Smooth muscle cell (in vitro differentiated cells): ENCODE measurements around the gene EHHADH. TPM values are rescaled to one million over a fixed set of nuclear protein-coding genes. Genes with fewer than 3 reads are reported as not detected.

ENCODE experiments used
- DNase-seq: peaks from one replicate; lab custom pipeline; 2025; ENCODE audit not compliant: unreplicated experiment; lab: John Stamatoyannopoulos, UW
- H2AFZ ChIP-seq: fragments of 200-600 bp; sonication (generic); 2 replicates; pipeline ENCODE4 v1.6.0; 2016; ENCODE audit warnings: antibody characterized with exemption, low read depth, mild to moderate bottlenecking
- H3F3A ChIP-seq: fragments of 200-600 bp; sonication (generic); 2 replicates; pipeline ENCODE4 v1.6.0; 2017; ENCODE audit warnings: antibody characterized with exemption, low read depth
- H3K27ac ChIP-seq: fragments of 200-600 bp; sonication (generic); 2 replicates; pipeline ENCODE4 v1.5.1; 2016; ENCODE audit warnings: low read depth, mild to moderate bottlenecking
- H3K27me3 ChIP-seq: fragments of 200-600 bp; sonication (generic); 2 replicates; pipeline ENCODE4 v1.6.1; 2016; ENCODE audit warnings: low read depth, mild to moderate bottlenecking
- H3K36me3 ChIP-seq: fragments of 200-600 bp; sonication (generic); 2 replicates; pipeline ENCODE4 v1.5.1; 2016; ENCODE audit warnings: low read depth
- H3K4me1 ChIP-seq: fragments of 200-600 bp; sonication (generic); 2 replicates; pipeline ENCODE4 v1.5.1; 2016; ENCODE audit warnings: low read depth
- H3K4me2 ChIP-seq: fragments of 200-600 bp; sonication (generic); 2 replicates; pipeline ENCODE4 v1.6.0; 2016; ENCODE audit warnings: mild to moderate bottlenecking
- H3K4me3 ChIP-seq: fragments of 200-600 bp; sonication (generic); 2 replicates; pipeline ENCODE4 v1.5.1; 2016; ENCODE audit warnings: mild to moderate bottlenecking
- H3K79me2 ChIP-seq: fragments of 200-600 bp; sonication (generic); 2 replicates; pipeline ENCODE4 v1.6.0; 2016; ENCODE audit warnings: low read depth, mild to moderate bottlenecking
- H3K9ac ChIP-seq: fragments of 200-600 bp; sonication (generic); 2 replicates; pipeline ENCODE4 v1.6.0; 2016; ENCODE audit warnings: low read depth
- H3K9me3 ChIP-seq: fragments of 200-600 bp; sonication (generic); replicated peaks from 2 replicates; pipeline ENCODE4 v1.5.1; 2016; ENCODE audit warnings: low read depth
- H4K20me1 ChIP-seq: fragments of 200-600 bp; sonication (generic); 2 replicates; pipeline ENCODE4 v1.6.0; 2016; ENCODE audit warnings: low read depth
- CTCF ChIP-seq: fragments of 200-600 bp; sonication (generic); IDR thresholded peaks from 2 replicates; pipeline ENCODE4 v1.5.1; 2017; ENCODE audit warnings: borderline replicate concordance, mild to moderate bottlenecking, antibody characterized with exemption; ENCODE audit not compliant: insufficient read depth, poor library complexity, severe bottlenecking
- WGBS: methylation state at CpG from one replicate; pipeline ENCODE4 v1.1.7; 2016; ENCODE audit warnings: low lambda C conversion rate; 5-methylcytosine and 5-hydroxymethylcytosine counted together
- polyA plus RNA-seq: library from polyadenylated mRNA; unstranded; fragments of >200 nt; fragmentation: Nextera tagmentation; extraction: Ambion mirVana; gene quantifications from 2 replicates; pipeline ENCODE4 v1.2.1, GENCODE V29; 2016
- total RNA-seq: library from RNA; depleted of rRNA; stranded (reverse); fragments of >200 nt; gene quantifications from 2 replicates; pipeline ENCODE4 v1.2.3, GENCODE V29; 2014

EHHADH gene
- total and polyA plus RNA-seq, 2 experiments from 2014 or later, result 2.7 to 2.9 TPM

GRCh38 chr3:185225523-185225922 is 28.3 kb downstream of the EHHADH start:
- no peak overlapping the region for H3K4me2 ChIP-seq
- H2AFZ ChIP-seq, result no peak overlapping the region
- no peak overlapping the region for H3K27ac ChIP-seq

GRCh38 chr3:185225080-185225479 is 28.8 kb downstream of the EHHADH start:
- no peak overlapping the region for H3K9ac ChIP-seq
- no peak overlapping the region for H2AFZ ChIP-seq
- no peaks in the 10 kb centered on the region for H3K4me1 ChIP-seq
- no peaks in the 10 kb centered on the region for H3K9me3 ChIP-seq
- no peak for TF ChIP-seq CTCF
- H3K36me3 ChIP-seq, result no peaks in the 10 kb centered on the region
- H3K79me2 ChIP-seq, result no peaks in the 10 kb centered on the region
- H3F3A ChIP-seq, result no peaks in the 10 kb centered on the region
- no peaks in the 10 kb centered on the region for H3K27me3 ChIP-seq
- H4K20me1 ChIP-seq, result no peaks in the 10 kb centered on the region
- no peak overlapping the region for H3K4me3 ChIP-seq
- DNase-seq, result no peak
- no peak overlapping the region for H3K27ac ChIP-seq
- 76% methylated on average over 1 of the region's 1 CpG for WGBS
- no peak overlapping the region for H3K4me2 ChIP-seq

More at GRCh38 chr3:185225523-185225922, 28.3 kb downstream of the EHHADH start:
- no peaks in the 10 kb centered on the region for H3F3A ChIP-seq
- H3K36me3 ChIP-seq, result no peaks in the 10 kb centered on the region
- H3K27me3 ChIP-seq, result no peaks in the 10 kb centered on the region
- H4K20me1 ChIP-seq, result no peaks in the 10 kb centered on the region
- no peaks in the 10 kb centered on the region for H3K4me1 ChIP-seq
- H3K79me2 ChIP-seq, result no peaks in the 10 kb centered on the region
- DNase-seq, result no peak
- no peak for TF ChIP-seq CTCF
- no peaks in the 10 kb centered on the region for H3K9me3 ChIP-seq
- no peak overlapping the region for H3K4me3 ChIP-seq
- no peak overlapping the region for H3K9ac ChIP-seq

GRCh38 chr3:185221203-185221602 is 32.6 kb downstream of the EHHADH start:
- H3K79me2 ChIP-seq, result no peaks in the 10 kb centered on the region
- TF ChIP-seq CTCF, result no peak
- H3K27ac ChIP-seq, result no peak overlapping the region
- H3K9me3 ChIP-seq, result no peaks in the 10 kb centered on the region
- H3K4me3 ChIP-seq, result no peak overlapping the region
- no peaks in the 10 kb centered on the region for H4K20me1 ChIP-seq
- H3K4me1 ChIP-seq, result no peaks in the 10 kb centered on the region
- H3K36me3 ChIP-seq, result no peaks in the 10 kb centered on the region
- H3F3A ChIP-seq, result no peaks in the 10 kb centered on the region
- DNase-seq, result no peak
- H2AFZ ChIP-seq, result no peak overlapping the region
- no peak overlapping the region for H3K4me2 ChIP-seq
- H3K27me3 ChIP-seq, result no peaks in the 10 kb centered on the region
- no peak overlapping the region for H3K9ac ChIP-seq

GRCh38 chr3:185216607-185216958 is 37.3 kb downstream of the EHHADH start:
- Histone ChIP-seq H3K27ac (no peak overlapping the region), H3K4me2 (no peak overlapping the region), H3K4me3 (no peak overlapping the region), H3K27me3 (no peaks in the 10 kb centered on the region), H3K4me1 (no peaks in the 10 kb centered on the region), H3K79me2 (no peaks in the 10 kb centered on the region), H4K20me1 (no peaks in the 10 kb centered on the region), H3K9me3 (no peaks in the 10 kb centered on the region), H2AFZ (peak overlapping the region; percentile 45), H3F3A (no peaks in the 10 kb centered on the region), H3K36me3 (no peaks in the 10 kb centered on the region), H3K9ac (no peak overlapping the region)
- WGBS, result 57% methylated on average over 3 of the region's 3 CpGs
- DNase-seq, result no peak
- no peak for TF ChIP-seq CTCF
